Left renal cortex interstitium (tissue), 4 donors: ENCODE results near the gene ALG13. TPM values are rescaled to one million over a fixed set of nuclear protein-coding genes. Genes with fewer than 3 reads are reported as not detected.
"Not testable (repeated sequence)": the region's sequence is repeated elsewhere in the genome, so short reads cannot be mapped to it uniquely, and the experiment has no call there.

Source experiments
- DNase-seq, 4 donors: peaks; one replicate each; pipeline ENCODE4 v3.0.0-alpha.2; 2013; ENCODE audit warnings: low read depth in 4 of 4, low spot score in 2 of 4, missing footprints in 1 of 4
- polyA plus RNA-seq, 4 donors: library from polyadenylated mRNA; unstranded; fragments of 120-200 nt; gene quantifications; one replicate each; pipeline ENCODE4 v1.2.1, GENCODE V29; 2013; ENCODE audit not compliant: insufficient read length in 4 of 4

Gene ALG13
- polyA plus RNA-seq, 4 donors, result 43.6 to 74.8 (median 50.4) TPM

DNA sequence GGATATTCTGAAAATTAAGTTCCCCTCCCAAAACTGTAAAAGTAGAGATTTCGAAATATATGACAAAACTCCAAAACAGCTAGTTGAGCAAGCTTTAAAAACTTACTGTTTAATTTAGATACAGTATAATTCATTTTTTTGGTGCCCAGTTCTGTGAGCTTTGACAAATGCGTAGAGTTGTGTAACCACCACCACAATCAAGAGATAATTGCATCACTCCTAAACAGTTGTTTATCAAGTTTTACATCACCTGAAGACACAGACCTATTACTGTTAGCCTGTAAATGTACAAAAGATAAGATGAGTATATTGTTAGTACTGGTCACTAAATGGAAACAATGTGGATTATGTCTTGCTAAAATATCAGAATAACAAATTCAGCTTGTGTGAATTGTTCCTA, 62.3 kb downstream of the ALG13 start:
- no peak for DNase-seq

DNA sequence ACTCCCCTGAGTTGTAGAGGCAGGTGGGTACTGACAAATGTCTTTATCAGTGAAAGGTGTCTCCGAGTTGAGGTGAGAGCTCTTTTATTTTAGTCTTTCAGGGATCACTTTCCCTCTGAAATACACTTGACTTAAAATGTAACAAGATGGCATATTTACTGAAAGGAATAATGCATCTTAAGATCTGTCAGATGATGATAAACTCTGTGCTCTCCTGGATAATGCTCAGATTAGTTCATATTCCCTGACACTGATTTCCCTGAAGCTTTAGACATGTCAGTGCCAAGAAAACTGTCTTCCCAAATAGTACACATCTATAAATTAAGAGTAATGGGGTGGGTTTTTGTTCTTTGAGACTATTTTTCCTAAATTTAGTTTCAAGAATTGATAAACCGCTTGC, 75.5 kb downstream of the ALG13 start:
- DNase-seq, result no peak

DNA sequence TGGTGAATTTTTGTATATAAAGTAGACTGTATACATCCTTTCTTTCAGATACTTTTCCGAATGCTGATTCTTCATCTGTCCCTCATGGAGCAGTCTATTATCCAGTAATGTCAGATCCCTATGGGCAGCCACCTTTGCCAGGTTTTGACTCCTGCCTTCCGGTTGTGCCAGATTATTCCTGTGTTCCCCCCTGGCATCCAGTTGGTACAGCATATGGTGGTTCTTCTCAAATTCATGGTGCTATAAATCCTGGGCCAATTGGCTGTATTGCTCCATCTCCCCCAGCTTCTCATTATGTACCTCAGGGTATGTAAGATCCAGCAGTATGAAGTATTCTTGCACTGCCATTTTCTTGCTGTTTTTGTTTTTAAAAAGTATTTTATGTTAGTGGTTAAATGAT, 78.7 kb downstream of the ALG13 start:
- DNase-seq, result no peak

DNA sequence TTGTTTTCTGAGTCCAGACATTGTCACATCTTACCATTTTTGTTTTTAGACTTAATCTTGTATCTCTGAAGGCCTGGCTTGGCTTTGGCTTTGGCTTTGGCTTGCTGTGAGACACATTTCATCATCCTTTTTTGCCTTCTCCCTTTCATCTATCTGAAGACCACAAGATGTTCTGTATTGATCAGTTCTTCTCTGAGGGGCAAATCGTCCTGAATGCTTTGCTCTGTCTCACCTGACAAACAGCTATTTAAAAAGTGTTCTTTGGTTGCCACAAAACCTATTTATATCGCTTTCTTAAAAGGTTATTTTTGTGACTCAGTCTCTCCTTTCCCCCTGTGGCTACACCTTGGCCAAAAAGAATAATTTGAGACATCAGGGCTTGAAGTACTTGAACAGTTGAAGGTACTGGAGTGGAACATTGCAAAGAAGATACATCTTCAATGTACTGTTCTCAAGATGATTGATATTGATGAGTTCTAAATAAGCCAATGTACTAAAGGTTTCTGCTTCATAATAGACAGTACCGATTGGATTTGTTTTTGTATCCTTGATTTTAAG, 80.7 kb downstream of the ALG13 start:
- DNase-seq, result no peak

DNA sequence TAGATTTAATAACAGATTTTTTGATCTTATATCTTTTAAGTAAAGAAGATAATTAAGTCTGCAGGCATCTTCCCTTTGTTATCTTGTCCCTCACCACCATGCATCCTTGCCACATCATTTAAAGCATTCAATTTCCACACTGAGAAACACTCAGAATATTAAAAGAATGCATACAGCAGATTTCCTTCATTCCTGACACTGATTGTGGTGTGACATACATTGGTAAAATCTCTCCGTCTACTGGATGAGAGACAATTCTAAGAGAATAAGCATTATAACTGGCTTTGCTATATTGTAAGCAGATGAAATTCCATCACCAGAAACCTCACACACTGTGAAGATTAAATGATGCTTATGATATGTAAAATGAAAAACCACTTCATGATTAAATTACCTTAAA, 97.6 kb downstream of the ALG13 start:
- no peak for DNase-seq

DNA sequence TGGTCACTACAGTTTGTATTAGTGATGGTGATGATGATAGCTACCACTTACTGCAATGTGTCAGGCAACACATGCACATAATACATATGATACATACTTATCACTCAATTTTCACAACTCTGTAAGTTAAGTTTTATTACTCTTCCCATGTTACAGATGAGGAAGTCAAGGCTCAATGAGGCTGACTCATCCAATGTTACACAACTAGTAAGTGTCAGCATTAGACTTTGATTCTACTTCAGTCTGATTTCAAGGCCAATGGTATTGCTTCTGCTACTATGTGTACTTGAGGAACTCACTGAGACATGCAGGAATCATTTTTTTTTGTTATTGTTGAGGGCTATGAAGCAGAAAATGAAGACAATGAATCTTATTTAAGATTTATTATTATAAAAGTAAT, 98.6 kb downstream of the ALG13 start:
- no peak for DNase-seq

DNA sequence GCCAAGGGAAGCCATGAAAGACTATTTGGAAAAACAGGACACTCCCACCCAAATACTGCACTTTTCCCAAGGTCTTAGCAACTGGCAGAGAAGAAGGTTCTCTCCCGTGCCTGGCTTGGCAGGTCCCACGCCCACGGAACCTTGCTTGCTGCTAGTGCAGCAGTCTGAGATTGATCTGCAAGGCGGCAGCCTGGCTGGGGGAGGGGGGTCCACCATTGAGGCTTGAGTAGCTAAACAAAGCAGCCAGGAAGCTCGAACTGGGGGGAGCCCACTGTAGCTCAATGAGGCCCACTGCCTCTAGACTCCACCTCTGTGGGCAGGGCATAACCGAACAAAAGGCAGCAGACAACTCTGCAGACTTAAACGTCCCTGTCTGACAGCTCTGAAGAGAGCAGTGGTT, 103.7 kb downstream of the ALG13 start:
- DNase-seq, result no peak

DNA sequence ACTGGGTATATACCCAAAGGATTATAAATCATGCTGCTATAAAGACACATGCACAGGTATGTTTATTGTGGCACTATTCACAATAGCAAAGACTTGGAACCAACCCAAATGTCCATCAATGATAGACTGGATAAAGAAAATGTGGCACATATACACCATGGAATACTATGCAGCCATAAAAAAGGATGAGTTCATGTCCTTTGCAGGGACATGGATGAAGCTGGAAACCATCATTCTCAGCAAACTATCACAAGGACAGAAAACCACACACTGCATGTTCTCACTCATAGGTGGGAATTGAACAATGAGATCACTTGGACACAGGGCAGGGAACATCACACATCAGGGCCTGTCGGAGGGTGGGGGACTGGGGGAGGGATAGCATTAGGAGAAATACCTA, 109.1 kb downstream of the ALG13 start:
- DNase-seq, result not testable (repeated sequence)

Other genes starting within 250 kb of the ALG13 start
- under 1 TPM in 1 of 4 donors, not detected in 3; 0.08 TPM for gene SERTM2, start 169.5 kb upstream of the ALG13 start, polyA plus RNA-seq
- under 1 TPM in 3 of 4 donors, not detected in 1; 0.09 to 0.17 (median 0.10) TPM for gene TRPC5OS, start 195.0 kb downstream of the ALG13 start, polyA plus RNA-seq